SK-N-SH treated with all-trans-retinoic acid at 6 μM for 48 hours (cell line): ENCODE results near the gene MACROD1.

Experiments
- ATAC-seq: fragments of 200-7000 bp; cut with Tn5 transposase; 3 replicates; pipeline ENCODE4 v1.9.1; 2020; ENCODE audit warnings: mild to moderate bottlenecking, moderate library complexity
- ARNTL ChIP-seq: fragments of 450-650 bp; formaldehyde crosslinking; IDR thresholded peaks from 2 replicates; pipeline ENCODE4 v1.5.0; 2020; ENCODE audit warnings: low read depth, mild to moderate bottlenecking, moderate library complexity, borderline replicate concordance
- BACH2 ChIP-seq: fragments of 250-450 bp; sonication (Bioruptor Pico); IDR thresholded peaks from 2 replicates; pipeline ENCODE4 v1.9.0; 2021; ENCODE audit warnings: mild to moderate bottlenecking, borderline replicate concordance
- CSDC2 ChIP-seq: fragments of 250-450 bp; sonication (Bioruptor Pico); IDR thresholded peaks from 2 replicates; pipeline ENCODE4 v1.5.0; 2020; ENCODE audit warnings: mild to moderate bottlenecking, moderate library complexity
- ESRRG ChIP-seq: fragments of 250-450 bp; sonication (Bioruptor Pico); IDR thresholded peaks from 2 replicates; pipeline ENCODE4 v1.6.1; 2021; ENCODE audit warnings: mild to moderate bottlenecking
- GLIS3 ChIP-seq: fragments of 250-450 bp; sonication (Bioruptor Pico); IDR thresholded peaks from 2 replicates; pipeline ENCODE4 v1.5.0; 2020; ENCODE audit warnings: mild to moderate bottlenecking, moderate library complexity
- OSR1 ChIP-seq: fragments of 250-450 bp; sonication (Bioruptor Pico); IDR thresholded peaks from 2 replicates; pipeline ENCODE4 v1.8.0; 2022; ENCODE audit warnings: moderate library complexity, mild to moderate bottlenecking, inconsistent platforms
- PPARA ChIP-seq: fragments of 250-450 bp; sonication (Bioruptor Pico); IDR thresholded peaks from 2 replicates; pipeline ENCODE4 v1.5.0; 2020; ENCODE audit warnings: mild to moderate bottlenecking, borderline replicate concordance
- RARB ChIP-seq: fragments of 250-450 bp; sonication (Bioruptor Pico); IDR thresholded peaks from 2 replicates; pipeline ENCODE4 v1.8.0; 2021; ENCODE audit warnings: mild to moderate bottlenecking, moderate library complexity
- SNAI2 ChIP-seq: fragments of 250-450 bp; sonication (Bioruptor Pico); IDR thresholded peaks from 2 replicates; pipeline ENCODE4 v1.5.0; 2020; ENCODE audit warnings: mild to moderate bottlenecking, moderate library complexity
- TCF4 ChIP-seq: fragments of 250-450 bp; sonication (Bioruptor Pico); IDR thresholded peaks from 2 replicates; pipeline ENCODE4 v1.8.0; 2021; ENCODE audit warnings: mild to moderate bottlenecking, moderate library complexity, borderline replicate concordance
- TOX ChIP-seq: fragments of 250-450 bp; sonication (Bioruptor Pico); IDR thresholded peaks from 2 replicates; pipeline ENCODE4 v1.8.0; 2021; ENCODE audit warnings: mild to moderate bottlenecking, moderate library complexity, borderline replicate concordance
- ZC3H10 ChIP-seq: fragments of 250-450 bp; sonication (Bioruptor Pico); IDR thresholded peaks from 2 replicates; pipeline ENCODE4 v1.5.1; 2021; ENCODE audit warnings: mild to moderate bottlenecking, moderate library complexity
- ZFP3 ChIP-seq: fragments of 250-450 bp; sonication (Bioruptor Pico); IDR thresholded peaks from 2 replicates; pipeline ENCODE4 v1.5.0; 2020; ENCODE audit warnings: mild to moderate bottlenecking, moderate library complexity
- ZFP30 ChIP-seq: fragments of 450-650 bp; formaldehyde crosslinking; IDR thresholded peaks from 2 replicates; pipeline ENCODE4 v1.5.0; 2022; ENCODE audit warnings: mild to moderate bottlenecking, moderate library complexity
- ZNF70 ChIP-seq: fragments of 450-650 bp; formaldehyde crosslinking; IDR thresholded peaks from 2 replicates; pipeline ENCODE4 v1.5.0; 2020; ENCODE audit warnings: mild to moderate bottlenecking, moderate library complexity
- ZNF8 ChIP-seq: fragments of 450-650 bp; formaldehyde crosslinking; IDR thresholded peaks from 2 replicates; pipeline ENCODE4 v1.5.0; 2020; ENCODE audit warnings: mild to moderate bottlenecking, moderate library complexity
- TF ChIP-seq, protein P1 (sequence below): fragments of 250-450 bp; sonication (Bioruptor Pico); IDR thresholded peaks from 2 replicates; pipeline ENCODE4 v1.5.1; 2021; ENCODE audit warnings: mild to moderate bottlenecking, moderate library complexity
- TF ChIP-seq, protein P2 (sequence below): fragments of 250-450 bp; sonication (Bioruptor Pico); IDR thresholded peaks from 2 replicates; pipeline ENCODE4 v1.5.0; 2020; ENCODE audit warnings: mild to moderate bottlenecking, moderate library complexity
- TF ChIP-seq, protein P3 (sequence below): fragments of 250-450 bp; sonication (Bioruptor Pico); IDR thresholded peaks from 2 replicates; pipeline ENCODE4 v1.5.1; 2020; ENCODE audit warnings: low read depth, mild to moderate bottlenecking, moderate library complexity

Gene MACROD1, protein sequence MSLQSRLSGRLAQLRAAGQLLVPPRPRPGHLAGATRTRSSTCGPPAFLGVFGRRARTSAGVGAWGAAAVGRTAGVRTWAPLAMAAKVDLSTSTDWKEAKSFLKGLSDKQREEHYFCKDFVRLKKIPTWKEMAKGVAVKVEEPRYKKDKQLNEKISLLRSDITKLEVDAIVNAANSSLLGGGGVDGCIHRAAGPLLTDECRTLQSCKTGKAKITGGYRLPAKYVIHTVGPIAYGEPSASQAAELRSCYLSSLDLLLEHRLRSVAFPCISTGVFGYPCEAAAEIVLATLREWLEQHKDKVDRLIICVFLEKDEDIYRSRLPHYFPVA

DNA sequence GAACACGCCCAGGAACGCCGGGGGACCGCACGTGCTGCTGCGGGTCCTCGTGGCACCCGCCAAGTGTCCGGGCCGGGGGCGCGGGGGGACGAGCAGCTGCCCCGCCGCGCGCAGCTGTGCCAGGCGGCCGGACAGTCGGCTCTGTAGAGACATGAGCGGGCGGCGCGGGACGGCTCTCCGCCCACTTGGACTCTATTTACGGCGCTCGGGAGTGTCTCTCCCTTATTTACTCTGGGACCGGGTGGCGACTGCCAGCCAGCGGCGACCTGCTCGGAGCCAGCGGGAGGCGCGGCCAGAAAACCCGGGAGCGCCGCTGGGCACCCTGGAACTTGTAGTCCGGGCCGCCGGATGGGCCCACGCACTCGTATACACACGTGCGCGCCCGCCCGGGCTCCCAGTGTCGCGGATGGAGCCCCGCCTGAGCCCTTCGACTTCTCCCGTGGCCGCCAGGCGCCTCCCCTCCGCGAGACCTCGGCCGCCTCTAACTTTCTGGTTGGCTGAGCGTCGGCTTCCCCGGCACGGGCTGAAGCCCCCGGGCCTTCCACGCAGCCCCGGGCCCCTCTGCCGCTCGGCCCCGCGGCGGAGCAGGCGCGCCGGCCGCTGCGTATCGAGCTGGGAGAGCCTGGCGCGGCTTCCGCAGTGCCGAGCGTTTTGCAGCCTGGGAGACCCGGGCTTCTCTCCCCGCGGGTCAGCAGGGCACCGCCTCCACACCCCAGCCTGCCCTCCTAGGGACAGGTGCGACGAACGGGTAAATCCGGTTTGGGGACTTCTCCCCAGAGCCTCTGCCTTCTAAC, at the start of gene MACROD1:
Gene MACROD1 (minus strand): TSS at position 272 of the 794 bp plus-strand sequence. CDS start 119 bp downstream, at position 153.
- TF ChIP-seq ZNF70 (CRISPR knock-in tag) (no peak), ZFP3 (CRISPR knock-in tag) (peak; percentile 100), PPARA (CRISPR knock-in tag) (no peak), ESRRG (CRISPR knock-in tag) (no peak), ZC3H10 (CRISPR knock-in tag) (no peak), RARB (CRISPR knock-in tag) (no peak), ARNTL (CRISPR knock-in tag) (no peak; the same call in 1 of the 2 replicates), GLIS3 (CRISPR knock-in tag) (0 out of 2 replicates have a peak, but pooled peaks have one; percentile 61), BACH2 (CRISPR knock-in tag) (no peak)
- TF ChIP-seq, protein P1, sequence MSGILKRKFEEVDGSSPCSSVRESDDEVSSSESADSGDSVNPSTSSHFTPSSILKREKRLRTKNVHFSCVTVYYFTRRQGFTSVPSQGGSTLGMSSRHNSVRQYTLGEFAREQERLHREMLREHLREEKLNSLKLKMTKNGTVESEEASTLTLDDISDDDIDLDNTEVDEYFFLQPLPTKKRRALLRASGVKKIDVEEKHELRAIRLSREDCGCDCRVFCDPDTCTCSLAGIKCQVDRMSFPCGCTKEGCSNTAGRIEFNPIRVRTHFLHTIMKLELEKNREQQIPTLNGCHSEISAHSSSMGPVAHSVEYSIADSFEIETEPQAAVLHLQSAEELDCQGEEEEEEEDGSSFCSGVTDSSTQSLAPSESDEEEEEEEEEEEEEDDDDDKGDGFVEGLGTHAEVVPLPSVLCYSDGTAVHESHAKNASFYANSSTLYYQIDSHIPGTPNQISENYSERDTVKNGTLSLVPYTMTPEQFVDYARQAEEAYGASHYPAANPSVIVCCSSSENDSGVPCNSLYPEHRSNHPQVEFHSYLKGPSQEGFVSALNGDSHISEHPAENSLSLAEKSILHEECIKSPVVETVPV (CRISPR knock-in tag) = no peak
- TF ChIP-seq, protein P2, sequence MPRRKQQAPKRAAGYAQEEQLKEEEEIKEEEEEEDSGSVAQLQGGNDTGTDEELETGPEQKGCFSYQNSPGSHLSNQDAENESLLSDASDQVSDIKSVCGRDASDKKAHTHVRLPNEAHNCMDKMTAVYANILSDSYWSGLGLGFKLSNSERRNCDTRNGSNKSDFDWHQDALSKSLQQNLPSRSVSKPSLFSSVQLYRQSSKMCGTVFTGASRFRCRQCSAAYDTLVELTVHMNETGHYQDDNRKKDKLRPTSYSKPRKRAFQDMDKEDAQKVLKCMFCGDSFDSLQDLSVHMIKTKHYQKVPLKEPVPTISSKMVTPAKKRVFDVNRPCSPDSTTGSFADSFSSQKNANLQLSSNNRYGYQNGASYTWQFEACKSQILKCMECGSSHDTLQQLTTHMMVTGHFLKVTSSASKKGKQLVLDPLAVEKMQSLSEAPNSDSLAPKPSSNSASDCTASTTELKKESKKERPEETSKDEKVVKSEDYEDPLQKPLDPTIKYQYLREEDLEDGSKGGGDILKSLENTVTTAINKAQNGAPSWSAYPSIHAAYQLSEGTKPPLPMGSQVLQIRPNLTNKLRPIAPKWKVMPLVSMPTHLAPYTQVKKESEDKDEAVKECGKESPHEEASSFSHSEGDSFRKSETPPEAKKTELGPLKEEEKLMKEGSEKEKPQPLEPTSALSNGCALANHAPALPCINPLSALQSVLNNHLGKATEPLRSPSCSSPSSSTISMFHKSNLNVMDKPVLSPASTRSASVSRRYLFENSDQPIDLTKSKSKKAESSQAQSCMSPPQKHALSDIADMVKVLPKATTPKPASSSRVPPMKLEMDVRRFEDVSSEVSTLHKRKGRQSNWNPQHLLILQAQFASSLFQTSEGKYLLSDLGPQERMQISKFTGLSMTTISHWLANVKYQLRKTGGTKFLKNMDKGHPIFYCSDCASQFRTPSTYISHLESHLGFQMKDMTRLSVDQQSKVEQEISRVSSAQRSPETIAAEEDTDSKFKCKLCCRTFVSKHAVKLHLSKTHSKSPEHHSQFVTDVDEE = no peak
- TF ChIP-seq, protein P3, sequence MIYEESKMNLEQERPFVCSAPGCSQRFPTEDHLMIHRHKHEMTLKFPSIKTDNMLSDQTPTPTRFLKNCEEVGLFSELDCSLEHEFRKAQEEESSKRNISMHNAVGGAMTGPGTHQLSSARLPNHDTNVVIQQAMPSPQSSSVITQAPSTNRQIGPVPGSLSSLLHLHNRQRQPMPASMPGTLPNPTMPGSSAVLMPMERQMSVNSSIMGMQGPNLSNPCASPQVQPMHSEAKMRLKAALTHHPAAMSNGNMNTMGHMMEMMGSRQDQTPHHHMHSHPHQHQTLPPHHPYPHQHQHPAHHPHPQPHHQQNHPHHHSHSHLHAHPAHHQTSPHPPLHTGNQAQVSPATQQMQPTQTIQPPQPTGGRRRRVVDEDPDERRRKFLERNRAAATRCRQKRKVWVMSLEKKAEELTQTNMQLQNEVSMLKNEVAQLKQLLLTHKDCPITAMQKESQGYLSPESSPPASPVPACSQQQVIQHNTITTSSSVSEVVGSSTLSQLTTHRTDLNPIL (CRISPR knock-in tag) = no peak
- ATAC-seq = peak; percentile 94

DNA sequence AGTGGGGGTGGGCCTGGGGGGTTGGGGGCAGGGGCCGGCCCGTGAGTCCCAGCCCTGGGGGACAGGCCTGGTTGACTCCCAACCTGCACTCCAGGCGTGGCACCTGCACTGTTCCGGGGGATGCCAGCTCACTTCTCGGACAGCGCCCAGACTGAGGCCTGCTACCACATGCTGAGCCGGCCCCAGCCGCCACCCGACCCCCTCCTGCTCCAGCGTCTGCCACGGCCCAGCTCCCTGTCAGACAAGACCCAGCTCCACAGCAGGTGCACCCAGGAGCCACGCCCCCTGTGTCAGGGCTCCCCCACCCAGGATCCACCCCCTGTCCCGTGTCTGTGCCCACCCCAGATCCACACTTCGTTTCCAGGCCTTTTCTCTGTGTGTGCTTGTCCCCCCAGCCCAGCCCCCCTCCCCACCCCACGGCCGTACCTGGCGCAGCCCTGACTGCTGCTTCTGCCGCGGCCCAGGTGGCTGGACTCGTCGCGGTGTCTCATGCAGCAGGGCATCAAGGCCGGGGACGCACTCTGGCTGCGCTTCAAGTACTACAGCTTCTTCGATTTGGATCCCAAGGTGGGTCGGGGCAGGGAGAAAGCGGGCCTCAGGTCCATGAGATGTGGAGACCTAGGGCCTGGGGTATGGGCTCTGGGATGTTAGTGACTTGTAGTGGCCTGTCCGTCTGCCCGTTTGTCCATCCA, 45.4 kb upstream of the MACROD1 start:
- ATAC-seq = no peak
- TF ChIP-seq, protein P2 = no peak
- no peak for TF ChIP-seq OSR1 (CRISPR knock-in tag)
- no peak for TF ChIP-seq ARNTL (CRISPR knock-in tag)
- TF ChIP-seq TCF4 = no peak
- no peak for TF ChIP-seq ZFP3 (CRISPR knock-in tag)
- no peak for TF ChIP-seq RARB (CRISPR knock-in tag)
- no peak for TF ChIP-seq PPARA (CRISPR knock-in tag)
- no peak for TF ChIP-seq ZNF8 (CRISPR knock-in tag)
- TF ChIP-seq TOX = no peak
- no peak for TF ChIP-seq SNAI2
- TF ChIP-seq ZNF70 (CRISPR knock-in tag) = no peak
- TF ChIP-seq, protein P3 (CRISPR knock-in tag) = no peak
- TF ChIP-seq ESRRG (CRISPR knock-in tag) = no peak
- no peak for TF ChIP-seq ZC3H10 (CRISPR knock-in tag)
- TF ChIP-seq CSDC2 (CRISPR knock-in tag) = no peak
- TF ChIP-seq ZFP30 = no peak
